SK-N-DZ (cell line): ENCODE data around the gene PA2G4.
"Not testable (repeated sequence)": the region's sequence is repeated elsewhere in the genome, so short reads cannot be mapped to it uniquely, and the experiment has no call there.

Source experiments
- DNase-seq: peaks from one replicate; pipeline ENCODE4 v3.0.0-alpha.2; 2015; ENCODE audit warnings: low spot score

PA2G4 gene

GRCh38 chr12:56099787-56100186 lies 4.6 kb upstream of the PA2G4 start:
- no peak for DNase-seq

GRCh38 chr12:56101045-56101444 lies 3.3 kb upstream of the PA2G4 start:
- no peak for DNase-seq

- DNase-seq: no peak
Measured at GRCh38 chr12:56102683-56103065, 1.7 kb upstream of the PA2G4 start.

- DNase-seq: no peak
Measured at GRCh38 chr12:56103066-56103711, 1.2 kb upstream of the PA2G4 start.

DNA sequence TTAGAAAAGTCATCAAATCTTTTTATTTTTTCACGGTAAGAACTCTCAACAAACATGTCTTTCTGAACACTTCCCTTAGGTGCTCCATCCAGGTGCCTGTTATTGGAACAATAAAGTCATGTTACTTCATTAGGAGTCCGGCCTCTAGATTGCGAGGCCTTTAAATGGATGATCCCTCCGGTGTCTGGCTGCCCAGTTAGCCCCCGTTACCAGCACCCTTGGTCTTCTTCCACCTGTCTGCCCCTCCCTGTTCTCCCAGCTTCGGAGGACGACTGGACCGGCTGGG lies 593 bp upstream of the PA2G4 start:
- DNase-seq: no peak

- DNase-seq: no peak
Measured at GRCh38 chr12:56104815-56105608, 653 bp downstream of the PA2G4 start.

DNA sequence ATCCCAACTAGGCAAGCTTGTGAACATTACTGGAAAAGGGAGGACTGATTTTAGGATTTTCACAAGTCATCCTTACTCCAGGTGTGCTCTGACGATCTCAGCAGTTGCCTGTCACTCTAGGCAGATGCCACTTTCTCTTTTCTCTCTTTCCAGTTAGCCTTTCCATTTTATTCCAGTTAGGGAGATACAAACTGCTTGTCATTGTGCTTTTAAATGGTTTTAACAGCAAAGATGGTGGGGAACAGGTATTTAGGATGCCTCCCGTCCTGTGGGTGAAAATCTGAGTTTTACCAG lies 1.2 kb downstream of the PA2G4 start:
- no peak for DNase-seq

DNA sequence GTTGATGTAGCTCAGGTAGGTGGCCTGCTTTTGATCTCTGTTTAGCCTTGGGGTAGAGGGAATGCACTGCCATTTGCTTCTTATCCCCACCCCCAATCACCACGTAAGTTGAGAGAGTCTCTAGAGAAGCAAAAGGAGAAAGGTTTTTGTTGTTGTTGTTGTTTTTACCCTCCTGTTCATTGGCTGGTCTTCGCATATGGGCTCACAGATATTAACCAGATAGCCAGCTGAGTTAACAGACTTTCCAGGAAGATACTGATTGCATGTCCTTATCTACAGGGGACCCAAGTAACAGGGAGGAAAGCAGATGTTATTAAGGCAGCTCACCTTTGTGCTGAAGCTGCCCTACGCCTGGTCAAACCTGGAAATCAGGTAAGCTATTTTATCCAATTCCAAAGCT lies 2.9 kb downstream of the PA2G4 start:
- no peak for DNase-seq

DNA sequence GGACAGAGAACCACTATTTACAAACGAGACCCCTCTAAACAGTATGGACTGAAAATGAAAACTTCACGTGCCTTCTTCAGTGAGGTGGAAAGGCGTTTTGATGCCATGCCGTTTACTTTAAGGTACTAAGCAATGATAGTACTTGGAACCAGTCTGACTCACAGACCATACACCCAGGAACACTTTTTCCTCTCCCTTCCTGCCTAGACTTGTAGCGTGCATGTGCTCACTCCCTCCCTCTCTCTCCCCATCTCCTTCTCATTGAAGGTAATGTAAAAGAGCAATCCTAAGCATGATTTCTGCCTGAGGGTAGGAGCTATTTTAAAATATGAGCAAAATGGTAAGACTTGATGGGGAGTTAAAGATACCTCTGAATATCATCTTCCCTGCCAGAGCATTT lies 6.2 kb downstream of the PA2G4 start:
- DNase-seq: no peak

DNA sequence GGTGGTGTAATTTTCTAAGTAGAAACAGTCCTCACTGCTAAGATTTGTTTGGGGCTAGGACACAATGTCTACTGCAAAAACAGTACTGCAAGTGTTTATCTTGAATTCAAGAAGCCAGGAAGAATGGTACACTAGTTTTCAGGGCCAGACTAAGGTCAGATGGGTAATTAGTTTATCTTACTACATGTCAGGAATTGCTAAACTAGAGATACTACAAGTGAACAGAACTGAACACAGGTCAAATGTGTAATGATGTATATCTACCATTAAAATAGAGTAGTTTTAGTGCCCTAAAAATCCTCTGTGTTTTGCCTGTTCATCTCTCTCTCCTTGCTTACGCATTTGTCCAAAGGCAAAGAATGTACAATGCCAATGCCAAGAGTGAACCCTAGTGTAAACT lies 9.7 kb downstream of the PA2G4 start:
- no peak for DNase-seq

DNA sequence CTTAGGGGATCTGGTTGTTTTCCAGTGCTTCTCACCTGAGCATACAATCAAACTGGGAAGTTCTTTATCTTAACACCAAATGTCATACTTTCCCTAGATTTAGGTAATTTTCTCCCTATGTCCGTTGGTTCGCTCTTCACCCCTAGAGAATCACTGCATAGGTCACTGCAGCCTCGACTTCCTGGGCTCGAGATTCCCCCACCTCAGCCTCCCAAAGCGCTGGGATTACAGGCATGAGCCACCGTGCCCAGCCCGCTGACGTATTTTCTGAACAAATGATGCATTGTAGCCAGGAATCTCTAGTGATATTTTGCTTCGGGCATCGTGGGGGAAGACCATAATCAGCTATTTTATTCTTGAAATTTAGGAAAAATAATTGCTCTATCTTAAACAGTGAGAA lies 11.0 kb downstream of the PA2G4 start:
- no peak for DNase-seq

- peak; percentile 96 for DNase-seq
Measured at GRCh38 chr12:56116267-56117081, 12.1 kb downstream of the PA2G4 start, which contains the start of gene RPL41. TSS of gene RPL41 (plus strand) at chr12:56116633.

DNA sequence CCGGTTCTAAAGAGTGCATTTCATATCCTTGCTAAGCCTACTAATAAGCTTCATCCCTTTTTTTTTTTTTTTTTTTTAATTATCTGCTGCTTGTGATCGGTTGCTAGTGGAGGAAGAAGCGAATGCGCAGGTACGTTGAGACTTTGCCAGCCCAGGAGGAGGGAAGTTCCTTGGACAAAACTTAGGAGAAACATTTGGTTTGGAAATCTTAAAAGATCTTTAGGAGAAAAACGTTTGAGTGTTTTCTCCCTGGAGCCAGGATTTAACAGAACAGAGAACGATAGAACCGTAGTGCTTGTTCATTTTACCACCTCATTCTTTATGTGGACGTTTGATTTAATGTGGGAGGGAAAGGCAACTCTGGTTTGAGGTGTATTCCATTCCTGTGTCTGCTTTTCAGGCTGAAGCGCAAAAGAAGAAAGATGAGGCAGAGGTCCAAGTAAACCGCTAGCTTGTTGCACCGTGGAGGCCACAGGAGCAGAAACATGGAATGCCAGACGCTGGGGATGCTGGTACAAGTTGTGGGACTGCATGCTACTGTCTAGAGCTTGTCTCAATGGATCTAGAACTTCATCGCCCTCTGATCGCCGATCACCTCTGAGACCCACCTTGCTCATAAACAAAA lies 12.8 kb downstream of the PA2G4 start:
- not testable (repeated sequence) for DNase-seq

GRCh38 chr12:56117778-56118687 lies 13.7 kb downstream of the PA2G4 start, which contains the start of gene ZC3H10:
TSS of gene ZC3H10 (plus strand) at chr12:56118266. CDS start at chr12:56120563, 2,297 bp downstream.
- DNase-seq: peak; percentile 99

GRCh38 chr12:56118688-56119357 lies 14.5 kb downstream of the PA2G4 start:
- no peak for DNase-seq

DNA sequence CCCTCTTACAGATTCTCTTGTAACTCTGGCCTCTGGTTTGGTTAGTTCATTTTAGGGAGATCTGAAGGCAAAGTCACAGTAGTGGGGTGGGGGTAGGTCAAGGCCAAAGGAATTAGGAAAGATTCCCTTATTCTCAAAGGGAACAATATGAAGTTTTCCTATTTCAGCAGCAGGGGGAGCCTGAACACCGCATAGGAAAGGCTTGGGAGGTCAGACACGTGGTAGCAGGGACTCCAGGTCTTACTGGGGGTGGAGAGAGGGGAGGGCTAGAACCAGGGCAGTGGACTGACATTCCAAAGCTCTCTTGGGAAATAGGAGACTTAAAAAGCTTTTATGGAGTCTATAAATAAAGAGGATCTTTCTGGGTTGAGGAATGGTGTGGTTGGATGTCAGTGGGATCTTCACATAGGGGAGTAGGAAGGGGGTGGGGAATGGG lies 15.0 kb downstream of the PA2G4 start:
- peak; percentile 86 for DNase-seq

- DNase-seq: no peak
Measured at GRCh38 chr12:56120158-56120846, 15.9 kb downstream of the PA2G4 start.

GRCh38 chr12:56121204-56121870 lies 17.0 kb downstream of the PA2G4 start:
- DNase-seq: no peak

GRCh38 chr12:56122637-56123036 lies 18.3 kb downstream of the PA2G4 start:
- no peak for DNase-seq
